Epithelial cell of proximal tubule (primary cell): ENCODE data around the gene DRG1. TPM values are rescaled to one million over a fixed set of nuclear protein-coding genes. Genes with fewer than 3 reads are reported as not detected.
A peak's percentile ranks its signal among the peaks of the same experiment; 100 is the strongest.

Experiments
- DNase-seq: peaks from one replicate; pipeline ENCODE4 v3.0.0-alpha.2; 2011; ENCODE audit warnings: low read depth
- H3K4me3 ChIP-seq: 2 replicates; pipeline ENCODE4 v1.5.1; 2011; ENCODE audit warnings: low read depth, mild to moderate bottlenecking, low read length
- CTCF ChIP-seq: conservative IDR thresholded peaks from 2 replicates; pipeline ENCODE4 v1.5.1; 2012; ENCODE audit warnings: low read depth, mild to moderate bottlenecking, low read length
- total RNA-seq: library from RNA; depleted of rRNA; stranded (reverse); fragments of >200 nt; gene quantifications from 2 replicates; pipeline ENCODE4 v1.2.3, GENCODE V29; 2015

The DRG1 gene, protein sequence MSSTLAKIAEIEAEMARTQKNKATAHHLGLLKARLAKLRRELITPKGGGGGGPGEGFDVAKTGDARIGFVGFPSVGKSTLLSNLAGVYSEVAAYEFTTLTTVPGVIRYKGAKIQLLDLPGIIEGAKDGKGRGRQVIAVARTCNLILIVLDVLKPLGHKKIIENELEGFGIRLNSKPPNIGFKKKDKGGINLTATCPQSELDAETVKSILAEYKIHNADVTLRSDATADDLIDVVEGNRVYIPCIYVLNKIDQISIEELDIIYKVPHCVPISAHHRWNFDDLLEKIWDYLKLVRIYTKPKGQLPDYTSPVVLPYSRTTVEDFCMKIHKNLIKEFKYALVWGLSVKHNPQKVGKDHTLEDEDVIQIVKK
- total RNA-seq, result 77.9 and 113 TPM in 2 replicates

GRCh38 chr22:31399211-31400022 is at the start of gene DRG1:
DRG1 (plus strand) TSS chr22:31399604; CDS start chr22:31399684, 80 bp downstream.
- no peak for TF ChIP-seq CTCF
- peak; percentile 20 for DNase-seq
- peak within 1 kb of the TSS; percentile 99 for H3K4me3 ChIP-seq

- no peak for TF ChIP-seq CTCF
- H3K4me3 ChIP-seq, result no peak overlapping the region
- no peak for DNase-seq
Observed at GRCh38 chr22:31349960-31350359, 49.4 kb upstream of the DRG1 start.

DNA sequence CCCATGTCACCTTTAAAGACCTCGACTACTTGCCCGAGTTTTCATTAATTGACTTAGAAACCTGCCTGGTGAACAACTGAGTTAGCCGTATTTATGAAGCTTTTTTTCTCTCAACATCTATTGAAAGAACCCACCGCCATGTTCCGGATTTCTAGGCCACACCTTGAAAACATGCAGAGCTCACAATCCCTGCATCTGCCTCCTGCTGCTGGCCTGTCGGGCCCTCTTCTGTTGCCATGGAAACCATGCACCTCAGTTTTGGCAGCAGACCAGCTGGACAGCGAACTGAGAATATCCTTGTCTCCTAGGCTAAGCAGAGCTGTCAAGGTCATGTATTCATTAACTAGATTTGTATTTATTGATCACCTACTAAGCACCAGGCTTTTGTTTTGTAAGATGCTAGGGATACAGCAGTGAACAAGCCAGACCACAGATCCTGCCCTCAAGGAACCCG is 49.0 kb upstream of the DRG1 start:
- no peak for DNase-seq
- no peak for TF ChIP-seq CTCF
- H3K4me3 ChIP-seq, result no peak overlapping the region

DNA sequence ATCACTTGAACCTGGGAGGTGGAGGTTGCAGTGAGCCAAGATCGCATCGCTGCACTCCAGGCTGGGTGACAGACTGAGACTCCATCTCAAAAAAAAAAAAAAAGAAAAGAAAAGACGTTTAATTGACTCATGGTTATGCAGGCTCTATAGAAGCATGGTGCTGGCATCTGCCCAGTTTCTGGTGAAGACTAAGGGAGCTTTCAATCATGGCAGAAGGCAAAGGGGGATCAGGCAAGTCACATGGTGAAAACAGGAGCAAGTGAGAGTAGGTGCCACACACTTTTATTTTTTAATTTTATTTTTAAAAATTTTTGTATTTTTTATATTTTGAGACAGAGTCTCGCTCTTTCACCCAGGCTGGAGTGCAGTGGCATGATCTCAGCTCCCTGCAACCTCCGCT is 44.9 kb upstream of the DRG1 start:
- no peak for DNase-seq
- H3K4me3 ChIP-seq, result no peak overlapping the region
- no peak for TF ChIP-seq CTCF

DNA sequence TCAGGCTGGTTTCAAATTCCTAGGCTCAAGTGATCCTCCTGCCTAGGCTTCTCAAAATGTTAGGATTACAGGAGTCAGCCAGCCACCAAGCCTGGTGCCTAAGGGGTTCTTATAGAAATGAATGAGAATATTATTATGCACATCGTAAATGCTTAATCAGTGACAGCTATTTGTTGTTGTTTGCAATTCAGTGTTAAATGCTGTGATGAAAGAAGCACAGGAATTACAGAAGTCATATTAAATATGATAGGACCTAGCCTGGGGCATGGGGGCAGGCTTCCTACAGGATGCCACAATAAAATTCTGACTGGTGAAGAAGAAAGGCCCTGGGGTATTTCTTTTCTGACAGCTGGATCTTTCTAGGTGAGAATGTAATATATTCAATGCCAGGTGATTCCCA is 39.4 kb upstream of the DRG1 start:
- DNase-seq, result no peak
- no peak overlapping the region for H3K4me3 ChIP-seq
- TF ChIP-seq CTCF, result no peak

- no peak for TF ChIP-seq CTCF
- no peak overlapping the region for H3K4me3 ChIP-seq
- no peak for DNase-seq
Observed at GRCh38 chr22:31361743-31362142, 37.7 kb upstream of the DRG1 start.
